ENCODE measurements around the gene PDE1C.

Gene PDE1C

GRCh38 chr7:32074787-32075585, 4.8 kb upstream of the PDE1C start:
- Histone ChIP-seq H3K4me1 (ENCODE audit: control insufficient read depth, insufficient read depth, low read length, poor library complexity, severe bottlenecking) (no peaks in the 10 kb centered on the region), H3K36me3 (ENCODE audit: control insufficient read depth, insufficient read depth, low read length) (no peaks in the 10 kb centered on the region), H3K27ac (ENCODE audit: low read depth, low read length, severe bottlenecking) (no peak overlapping the region), H3K9me3 (ENCODE audit: control insufficient read depth, low read length) (no peaks in the 10 kb centered on the region), H3K4me3 (ENCODE audit: extremely low read depth, insufficient read depth, low read length, poor library complexity, severe bottlenecking) (no peak overlapping the region)
- WGBS, 2 experiments (ENCODE audit: insufficient coverage in 2 of 2): 78 to 83% methylated on average over 4 to 6 of the region's 9 CpGs

- H3K9me3 ChIP-seq (ENCODE audit: control insufficient read depth, low read length): no peaks in the 10 kb centered on the region
- no peaks in the 10 kb centered on the region for H3K4me1 ChIP-seq (ENCODE audit: control insufficient read depth, insufficient read depth, low read length, poor library complexity, severe bottlenecking)
- H3K27ac ChIP-seq (ENCODE audit: low read depth, low read length, severe bottlenecking): no peak overlapping the region
- no peak overlapping the region for H3K4me3 ChIP-seq (ENCODE audit: extremely low read depth, insufficient read depth, low read length, poor library complexity, severe bottlenecking)
- 88 to 90% methylated on average over 1 of the region's 1 CpG for WGBS, 2 experiments (ENCODE audit: insufficient coverage in 2 of 2)
- no peaks in the 10 kb centered on the region for H3K36me3 ChIP-seq (ENCODE audit: control insufficient read depth, insufficient read depth, low read length)
Measured at GRCh38 chr7:32073533-32073932, 3.3 kb upstream of the PDE1C start.

GRCh38 chr7:32072397-32072796, 2.2 kb upstream of the PDE1C start:
- Histone ChIP-seq H3K27ac (ENCODE audit: low read depth, low read length, severe bottlenecking) (no peak overlapping the region), H3K4me1 (ENCODE audit: control insufficient read depth, insufficient read depth, low read length, poor library complexity, severe bottlenecking) (no peaks in the 10 kb centered on the region), H3K9me3 (ENCODE audit: control insufficient read depth, low read length) (no peaks in the 10 kb centered on the region), H3K36me3 (ENCODE audit: control insufficient read depth, insufficient read depth, low read length) (no peaks in the 10 kb centered on the region), H3K4me3 (ENCODE audit: extremely low read depth, insufficient read depth, low read length, poor library complexity, severe bottlenecking) (no peak overlapping the region)
- 80% methylated on average over 1 of the region's 2 CpGs; no CpG with 5 or more reads in 1 of the 2 experiments for WGBS, 2 experiments (ENCODE audit: insufficient coverage in 2 of 2)

- WGBS, 2 experiments (ENCODE audit: insufficient coverage in 2 of 2): 41 to 58% methylated on average over 3 to 4 of the region's 6 CpGs
- H3K36me3 ChIP-seq (ENCODE audit: control insufficient read depth, insufficient read depth, low read length): no peaks in the 10 kb centered on the region
- no peak overlapping the region for H3K27ac ChIP-seq (ENCODE audit: low read depth, low read length, severe bottlenecking)
- H3K4me1 ChIP-seq (ENCODE audit: control insufficient read depth, insufficient read depth, low read length, poor library complexity, severe bottlenecking): no peaks in the 10 kb centered on the region
- peak overlapping the region; percentile 41 for H3K4me3 ChIP-seq (ENCODE audit: extremely low read depth, insufficient read depth, low read length, poor library complexity, severe bottlenecking)
- no peaks in the 10 kb centered on the region for H3K9me3 ChIP-seq (ENCODE audit: control insufficient read depth, low read length)
Measured at GRCh38 chr7:32071466-32072091, 1.4 kb upstream of the PDE1C start.

GRCh38 chr7:32070051-32070405, 179 bp downstream of the PDE1C start:
- H3K27ac ChIP-seq (ENCODE audit: low read depth, low read length, severe bottlenecking): no peak overlapping the region
- no peaks in the 10 kb centered on the region for H3K4me1 ChIP-seq (ENCODE audit: control insufficient read depth, insufficient read depth, low read length, poor library complexity, severe bottlenecking)
- H3K9me3 ChIP-seq (ENCODE audit: control insufficient read depth, low read length): no peaks in the 10 kb centered on the region
- no peaks in the 10 kb centered on the region for H3K36me3 ChIP-seq (ENCODE audit: control insufficient read depth, insufficient read depth, low read length)
- H3K4me3 ChIP-seq (ENCODE audit: extremely low read depth, insufficient read depth, low read length, poor library complexity, severe bottlenecking): peak overlapping the region; percentile 41
- WGBS, 2 experiments (ENCODE audit: insufficient coverage in 2 of 2): 4 to 7% methylated on average over 6 to 7 of the region's 9 CpGs

GRCh38 chr7:32069116-32069650, 1.0 kb downstream of the PDE1C start:
- no peak overlapping the region for H3K4me3 ChIP-seq (ENCODE audit: extremely low read depth, insufficient read depth, low read length, poor library complexity, severe bottlenecking)
- H3K27ac ChIP-seq (ENCODE audit: low read depth, low read length, severe bottlenecking): no peak overlapping the region
- no peaks in the 10 kb centered on the region for H3K9me3 ChIP-seq (ENCODE audit: control insufficient read depth, low read length)
- H3K36me3 ChIP-seq (ENCODE audit: control insufficient read depth, insufficient read depth, low read length): no peaks in the 10 kb centered on the region
- no peaks in the 10 kb centered on the region for H3K4me1 ChIP-seq (ENCODE audit: control insufficient read depth, insufficient read depth, low read length, poor library complexity, severe bottlenecking)

- WGBS, 2 experiments (ENCODE audit: insufficient coverage in 2 of 2): 78 to 97% methylated on average over 8 to 10 of the region's 11 CpGs
- Histone ChIP-seq H3K36me3 (ENCODE audit: control insufficient read depth, insufficient read depth, low read length) (no peaks in the 10 kb centered on the region), H3K9me3 (ENCODE audit: control insufficient read depth, low read length) (no peaks in the 10 kb centered on the region), H3K27ac (ENCODE audit: low read depth, low read length, severe bottlenecking) (no peak overlapping the region), H3K4me1 (ENCODE audit: control insufficient read depth, insufficient read depth, low read length, poor library complexity, severe bottlenecking) (no peaks in the 10 kb centered on the region), H3K4me3 (ENCODE audit: extremely low read depth, insufficient read depth, low read length, poor library complexity, severe bottlenecking) (no peak overlapping the region)
Measured at GRCh38 chr7:32068411-32069101, 1.7 kb downstream of the PDE1C start.

GRCh38 chr7:32066441-32066840, 3.8 kb downstream of the PDE1C start:
- 60 to 77% methylated on average over 2 of the region's 2 CpGs for WGBS, 2 experiments (ENCODE audit: insufficient coverage in 2 of 2)
- H3K4me1 ChIP-seq (ENCODE audit: control insufficient read depth, insufficient read depth, low read length, poor library complexity, severe bottlenecking): no peaks in the 10 kb centered on the region
- H3K4me3 ChIP-seq (ENCODE audit: extremely low read depth, insufficient read depth, low read length, poor library complexity, severe bottlenecking): no peak overlapping the region
- H3K36me3 ChIP-seq (ENCODE audit: control insufficient read depth, insufficient read depth, low read length): no peaks in the 10 kb centered on the region
- H3K27ac ChIP-seq (ENCODE audit: low read depth, low read length, severe bottlenecking): no peak overlapping the region
- no peaks in the 10 kb centered on the region for H3K9me3 ChIP-seq (ENCODE audit: control insufficient read depth, low read length)

- H3K36me3 ChIP-seq (ENCODE audit: control insufficient read depth, insufficient read depth, low read length): no peaks in the 10 kb centered on the region
- 100% methylated on average over 1 of the region's 5 CpGs; no CpG with 5 or more reads in 1 of the 2 experiments for WGBS, 2 experiments (ENCODE audit: insufficient coverage in 2 of 2)
Measured at GRCh38 chr7:32063614-32064013, 6.6 kb downstream of the PDE1C start.

GRCh38 chr7:32062150-32062549, 8.1 kb downstream of the PDE1C start:
- Histone ChIP-seq H3K4me1 (ENCODE audit: control insufficient read depth, insufficient read depth, low read length, poor library complexity, severe bottlenecking) (peaks cover 11% of the 10 kb centered on the region), H3K4me3 (ENCODE audit: extremely low read depth, insufficient read depth, low read length, poor library complexity, severe bottlenecking) (no peak overlapping the region), H3K27ac (ENCODE audit: low read depth, low read length, severe bottlenecking) (no peak overlapping the region), H3K36me3 (ENCODE audit: control insufficient read depth, insufficient read depth, low read length) (no peaks in the 10 kb centered on the region), H3K9me3 (ENCODE audit: control insufficient read depth, low read length) (no peaks in the 10 kb centered on the region)
- WGBS, 2 experiments (ENCODE audit: insufficient coverage in 2 of 2): 55 to 63% methylated on average over 5 of the region's 5 CpGs

More at GRCh38 chr7:32063614-32064013, 6.6 kb downstream of the PDE1C start:
- H3K4me1 ChIP-seq (ENCODE audit: control insufficient read depth, insufficient read depth, low read length, poor library complexity, severe bottlenecking): peaks cover 11% of the 10 kb centered on the region
- no peak overlapping the region for H3K4me3 ChIP-seq (ENCODE audit: extremely low read depth, insufficient read depth, low read length, poor library complexity, severe bottlenecking)
- H3K9me3 ChIP-seq (ENCODE audit: control insufficient read depth, low read length): no peaks in the 10 kb centered on the region
- H3K27ac ChIP-seq (ENCODE audit: low read depth, low read length, severe bottlenecking): no peak overlapping the region

All from mesodermal cell (in vitro differentiated cells).